ENCODE data around the gene ANGPTL4.

ANGPTL4 gene

GRCh38 chr19:8358948-8359347 lies 5.0 kb upstream of the ANGPTL4 start:
- H3K27ac ChIP-seq: no peak overlapping the region
- TF ChIP-seq CTCF (conservative IDR thresholded peaks at IDR 0.05) (no peak), ZFX (IDR thresholded peaks at IDR 0.05) (no peak)

- TF ChIP-seq CTCF (conservative IDR thresholded peaks at IDR 0.05) (no peak), ZFX (IDR thresholded peaks at IDR 0.05) (no peak)
Observed at GRCh38 chr19:8360196-8360595, 3.8 kb upstream of the ANGPTL4 start.

GRCh38 chr19:8361921-8362793 lies 1.8 kb upstream of the ANGPTL4 start:
- peak overlapping the region; percentile 69 for H3K27ac ChIP-seq
- TF ChIP-seq ZFX (IDR thresholded peaks at IDR 0.05): no peak
- TF ChIP-seq CTCF (conservative IDR thresholded peaks at IDR 0.05): no peak

More at GRCh38 chr19:8360196-8360595, 3.8 kb upstream of the ANGPTL4 start:
- no peak overlapping the region for H3K27ac ChIP-seq

- TF ChIP-seq ZFX (IDR thresholded peaks at IDR 0.05) (no peak), CTCF (conservative IDR thresholded peaks at IDR 0.05) (no peak)
- H3K27ac ChIP-seq: no peak overlapping the region
Observed at GRCh38 chr19:8366121-8366581, 2.2 kb downstream of the ANGPTL4 start.

GRCh38 chr19:8366961-8367326 lies 3.0 kb downstream of the ANGPTL4 start:
- H3K27ac ChIP-seq: 0 out of 2 replicates have a peak overlapping the region, but pooled peaks have one; percentile 3
- TF ChIP-seq CTCF (conservative IDR thresholded peaks at IDR 0.05) (no peak), ZFX (IDR thresholded peaks at IDR 0.05) (no peak)

GRCh38 chr19:8367327-8368001 lies 3.5 kb downstream of the ANGPTL4 start:
- TF ChIP-seq ZFX (IDR thresholded peaks at IDR 0.05) (no peak), CTCF (conservative IDR thresholded peaks at IDR 0.05) (no peak)
- 0 out of 2 replicates have a peak overlapping the region, but pooled peaks have one; percentile 3 for H3K27ac ChIP-seq

Data from C4-2B (cell line).